Lung (tissue), 12 donors: Measurements from ENCODE around the gene ABCB8. TPM values are rescaled to one million over a fixed set of nuclear protein-coding genes. Genes with fewer than 3 reads are reported as not detected.

Experiments used
- ATAC-seq: fragments of 200-7000 bp; cut with Tn5 transposase; one replicate; pipeline ENCODE4 v1.9.1; 2020; ENCODE audit warnings: moderate number of reproducible peaks; ENCODE audit not compliant: insufficient read depth, low FRiP score
- DNase-seq, 3 donors: peaks; one replicate each; pipeline ENCODE4 v3.0.0-alpha.2; 2013 to 2017
- H3K27ac ChIP-seq, 2 donors: one replicate each; pipeline ENCODE4 v1.5.1; 2013; ENCODE audit warnings: mild to moderate bottlenecking in 2 of 2, moderate library complexity in 2 of 2, control low read depth in 1 of 2, inconsistent platforms in 1 of 2, low read depth in 1 of 2, low read length in 1 of 2
- H3K27me3 ChIP-seq, 3 donors: one replicate each; pipeline ENCODE4 v1.5.1; 2013; ENCODE audit warnings: low read length in 2 of 3; ENCODE audit not compliant: control insufficient read depth in 3 of 3, insufficient read depth in 3 of 3
- H3K36me3 ChIP-seq, 4 donors: one replicate each; pipeline ENCODE4 v1.5.1; 2013; ENCODE audit warnings: low read length in 4 of 4, mild to moderate bottlenecking in 1 of 4, moderate library complexity in 1 of 4; ENCODE audit not compliant: control insufficient read depth in 4 of 4, insufficient read depth in 4 of 4
- H3K4me1 ChIP-seq, 5 donors: one replicate each; pipeline ENCODE4 v1.5.1; 2013; ENCODE audit warnings: low read length in 5 of 5, mild to moderate bottlenecking in 2 of 5, moderate library complexity in 1 of 5; ENCODE audit not compliant: control insufficient read depth in 5 of 5, insufficient read depth in 5 of 5
- H3K4me3 ChIP-seq: one replicate; pipeline ENCODE4 v1.5.1; 2013; ENCODE audit warnings: mild to moderate bottlenecking, control low read depth, moderate library complexity
- H3K9ac ChIP-seq, 2 donors: one replicate each; pipeline ENCODE4 v1.5.1; 2013; ENCODE audit warnings: low read length in 2 of 2, control low read depth in 1 of 2; ENCODE audit not compliant: insufficient read depth in 1 of 2
- H3K9me3 ChIP-seq, 4 donors: one replicate each; pipeline ENCODE4 v1.5.1; 2013; ENCODE audit warnings: low read length in 3 of 4, mild to moderate bottlenecking in 1 of 4, moderate library complexity in 1 of 4; ENCODE audit not compliant: control insufficient read depth in 4 of 4, insufficient read depth in 3 of 4
- CTCF ChIP-seq: IDR thresholded peaks from 2 replicates; pipeline ENCODE4 v1.5.1; 2012; ENCODE audit warnings: mild to moderate bottlenecking; ENCODE audit errors: control extremely low read depth, extremely low read depth
- WGBS, 2 donors: extraction: QIAGEN DNeasy Blood & Tissue Kit; methylation state at CpG; one replicate each; pipeline ENCODE4 v1.1.7; 2013; 5-methylcytosine and 5-hydroxymethylcytosine counted together
- polyA plus RNA-seq, 2 donors: library from polyadenylated mRNA; stranded (reverse); fragments of 200-250 nt; gene quantifications; one replicate each; pipeline ENCODE4 v1.2.1, GENCODE V29; 2013
- total RNA-seq, 2 donors: library from RNA; depleted of rRNA in 1 of 2; stranded (reverse); fragments of >200 nt in 1 of 2; gene quantifications; one replicate each; pipeline ENCODE4 v1.2.1, GENCODE V29; 2014 to 2021
- donor health status: control.
- donor health status: control.
- donor health status: Bipolar disorder and iron deficiency.
- donor health status: healthy.
- donor health status: DM: yes; HTN: yes; CAD: no.

The ABCB8 gene
- total and polyA plus RNA-seq, 4 donors, result 21.8 to 61.5 (median 28.8) TPM

- Histone ChIP-seq H3K9me3 (no peaks in the 10 kb centered on the region), H3K4me1 (no peaks in the 10 kb centered on the region), H3K36me3 (peaks cover 18 to 73% (median 31%) of the 10 kb centered on the region in 4 donors), H3K9ac (no peak overlapping the region), H3K27me3 (no peaks in the 10 kb centered on the region), H3K4me3 (no peak overlapping the region), H3K27ac (no peak overlapping the region)
- DNase-seq (no peak), ATAC-seq (no peak)
- TF ChIP-seq CTCF, result no peak
- 89 to 93% methylated on average over 12 of the region's 12 CpGs for WGBS, 2 donors
Measured at GRCh38 chr7:151068069-151068773, 40.0 kb downstream of the ABCB8 start.

GRCh38 chr7:151069841-151070573 lies 41.8 kb downstream of the ABCB8 start:
- peaks cover 24 to 80% (median 35%) of the 10 kb centered on the region in 4 donors for H3K36me3 ChIP-seq
- WGBS, 2 donors, result 93 to 94% methylated on average over 17 of the region's 17 CpGs
- H3K4me1 ChIP-seq, result no peaks in the 10 kb centered on the region
- H3K27me3 ChIP-seq, result no peaks in the 10 kb centered on the region
- ATAC-seq, result no peak
- no peak overlapping the region for H3K27ac ChIP-seq
- H3K9me3 ChIP-seq, result no peaks in the 10 kb centered on the region
- no peak overlapping the region for H3K9ac ChIP-seq
- DNase-seq, result no peak
- H3K4me3 ChIP-seq, result no peak overlapping the region
- TF ChIP-seq CTCF, result no peak

- H3K4me1 ChIP-seq, result no peaks in the 10 kb centered on the region
- H3K9me3 ChIP-seq, result no peaks in the 10 kb centered on the region
- DNase-seq, result no peak
- H3K27me3 ChIP-seq, result no peaks in the 10 kb centered on the region
- no peak for ATAC-seq
- no peak for TF ChIP-seq CTCF
- H3K9ac ChIP-seq, result no peak overlapping the region
- H3K4me3 ChIP-seq, result no peak overlapping the region
- WGBS, 2 donors, result 93 to 96% methylated on average over 15 of the region's 15 CpGs
- H3K27ac ChIP-seq, result no peak overlapping the region
- peaks cover 25 to 80% (median 38%) of the 10 kb centered on the region in 4 donors for H3K36me3 ChIP-seq
Measured at GRCh38 chr7:151070574-151070960, 42.3 kb downstream of the ABCB8 start.
